Activated CD4-positive, CD25-positive, alpha-beta regulatory T cell treated with anti-CD3 and anti-CD28 coated beads, Interleukin-2, amount 50 U/mL, for 24 hours (primary cell): Measurements from ENCODE around the gene ZMIZ1.

Source experiments
- ATAC-seq, 2 donors: fragments of 150-1000 bp; cut with Tn5 transposase; one replicate each; pipeline ENCODE4 v1.10.0; 2021; ENCODE audit warnings: mild to moderate bottlenecking in 1 of 2, moderate library complexity in 1 of 2

The ZMIZ1 gene

GRCh38 chr10:79140855-79141254 lies 72.1 kb downstream of the ZMIZ1 start:
- no peak for ATAC-seq

- no peak for ATAC-seq
These were observed 73.3 kb downstream of the ZMIZ1 start for GRCh38 chr10:79142064-79142491.

- no peak for ATAC-seq
These were observed 74.0 kb downstream of the ZMIZ1 start for GRCh38 chr10:79142522-79143309.

GRCh38 chr10:79143879-79144278 lies 75.1 kb downstream of the ZMIZ1 start:
- ATAC-seq: no peak

GRCh38 chr10:79144351-79145173 lies 75.8 kb downstream of the ZMIZ1 start:
- no peak for ATAC-seq

- no peak for ATAC-seq
These were observed 76.4 kb downstream of the ZMIZ1 start for GRCh38 chr10:79145174-79145483.

- ATAC-seq: no peak
These were observed 77.0 kb downstream of the ZMIZ1 start for GRCh38 chr10:79145517-79146470.

GRCh38 chr10:79146611-79147130 lies 77.9 kb downstream of the ZMIZ1 start:
- ATAC-seq: no peak

- ATAC-seq: no peak
These were observed 78.5 kb downstream of the ZMIZ1 start for GRCh38 chr10:79147306-79147705.

GRCh38 chr10:79147796-79148451 lies 79.2 kb downstream of the ZMIZ1 start:
- no peak for ATAC-seq

GRCh38 chr10:79148452-79149344 lies 79.9 kb downstream of the ZMIZ1 start:
- no peak for ATAC-seq

GRCh38 chr10:79149345-79149661 lies 80.5 kb downstream of the ZMIZ1 start:
- ATAC-seq: no peak

- peak; percentile 72 to 89 for ATAC-seq
These were observed 81.1 kb downstream of the ZMIZ1 start for GRCh38 chr10:79149662-79150443.

- no peak for ATAC-seq
These were observed 81.6 kb downstream of the ZMIZ1 start for GRCh38 chr10:79150444-79150754.

GRCh38 chr10:79152423-79152817 lies 83.7 kb downstream of the ZMIZ1 start:
- no peak for ATAC-seq

- ATAC-seq: no peak
These were observed 85.0 kb downstream of the ZMIZ1 start for GRCh38 chr10:79153745-79154144.

- ATAC-seq: no peak
These were observed 86.7 kb downstream of the ZMIZ1 start for GRCh38 chr10:79155301-79156081.

GRCh38 chr10:79156334-79157274 lies 87.8 kb downstream of the ZMIZ1 start:
- ATAC-seq: no peak

- no peak for ATAC-seq
These were observed 89.2 kb downstream of the ZMIZ1 start for GRCh38 chr10:79158004-79158340.
